GM19463 (cell line): ENCODE measurements around the gene OSBPL2.

Experiments
- ATAC-seq: cut with Tn5 transposase; IDR thresholded peaks from one replicate; pipeline ENCODE4 v1.9.1; 2021; ENCODE audit warnings: mild to moderate bottlenecking, moderate library complexity; ENCODE audit not compliant: unreplicated experiment

Gene OSBPL2

DNA sequence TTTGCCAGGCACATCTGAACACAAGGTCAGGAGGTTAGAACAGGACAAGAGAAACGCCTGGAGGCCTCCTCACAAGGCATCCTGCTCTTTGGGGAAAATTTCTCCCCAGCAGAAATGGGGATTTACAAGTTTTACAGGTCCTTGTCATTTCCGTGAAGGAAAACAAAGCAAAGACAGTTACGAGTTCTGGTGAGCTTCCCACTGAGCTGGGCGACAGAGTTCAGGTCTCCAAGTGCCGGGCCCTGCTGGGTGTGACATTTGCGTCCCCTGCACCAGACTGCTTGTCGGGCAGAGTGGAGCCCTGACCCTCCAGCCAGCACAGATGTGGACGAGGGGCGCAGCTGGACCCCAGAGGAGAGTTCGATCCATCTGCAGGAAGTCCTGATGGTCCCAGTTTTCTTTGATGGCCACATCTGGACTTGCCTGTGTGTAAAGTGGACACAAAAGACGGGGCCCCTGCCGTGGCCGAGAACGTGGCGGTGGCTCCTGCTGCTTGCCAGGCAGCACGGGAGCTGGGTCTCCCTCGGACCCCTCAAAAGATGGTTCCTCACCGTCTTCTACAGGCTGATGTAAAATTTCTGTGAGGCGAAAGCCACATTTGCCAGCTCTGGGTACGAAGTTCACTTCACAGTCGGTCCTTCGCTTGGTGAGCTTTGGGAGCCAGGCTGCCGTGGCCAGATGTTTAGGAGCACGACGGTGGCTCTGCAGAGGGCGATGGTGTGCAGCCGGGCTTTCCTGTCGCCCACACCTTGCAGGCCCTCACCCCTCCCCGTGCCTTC lies 59.3 kb downstream of the OSBPL2 start:
- no peak for ATAC-seq

DNA sequence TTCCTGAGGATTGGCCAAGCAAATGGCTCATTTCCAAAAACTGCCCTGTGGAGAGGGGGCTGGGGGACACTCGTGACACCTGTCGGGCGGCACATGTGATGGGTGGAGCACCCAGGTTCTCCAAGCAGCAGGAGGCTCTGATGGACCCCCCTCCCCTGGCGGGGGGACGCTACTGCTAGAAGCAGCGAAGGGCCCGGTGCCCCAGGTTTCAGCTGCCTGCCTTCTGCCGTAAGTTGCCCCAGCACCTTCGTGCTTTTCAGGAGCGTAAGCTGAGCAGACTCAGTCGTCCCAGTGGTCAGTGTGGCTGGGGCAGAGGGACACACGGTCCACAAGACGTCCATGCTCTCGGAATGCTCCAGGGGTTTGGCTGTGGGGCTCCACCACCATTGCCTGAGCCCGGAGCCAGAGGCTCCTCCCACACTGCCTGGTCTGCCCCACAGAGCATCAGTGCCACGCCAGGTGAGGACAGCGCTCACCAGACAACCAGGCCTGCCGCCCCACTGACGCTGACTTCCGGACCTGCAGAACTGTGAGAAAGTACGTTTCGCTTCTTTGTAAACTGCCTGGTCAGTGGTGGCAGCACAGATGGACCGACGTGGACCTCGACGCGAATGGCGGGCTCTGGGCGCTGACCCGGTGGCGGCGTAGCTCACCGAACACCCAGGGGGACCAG lies 60.4 kb downstream of the OSBPL2 start:
- no peak for ATAC-seq

DNA sequence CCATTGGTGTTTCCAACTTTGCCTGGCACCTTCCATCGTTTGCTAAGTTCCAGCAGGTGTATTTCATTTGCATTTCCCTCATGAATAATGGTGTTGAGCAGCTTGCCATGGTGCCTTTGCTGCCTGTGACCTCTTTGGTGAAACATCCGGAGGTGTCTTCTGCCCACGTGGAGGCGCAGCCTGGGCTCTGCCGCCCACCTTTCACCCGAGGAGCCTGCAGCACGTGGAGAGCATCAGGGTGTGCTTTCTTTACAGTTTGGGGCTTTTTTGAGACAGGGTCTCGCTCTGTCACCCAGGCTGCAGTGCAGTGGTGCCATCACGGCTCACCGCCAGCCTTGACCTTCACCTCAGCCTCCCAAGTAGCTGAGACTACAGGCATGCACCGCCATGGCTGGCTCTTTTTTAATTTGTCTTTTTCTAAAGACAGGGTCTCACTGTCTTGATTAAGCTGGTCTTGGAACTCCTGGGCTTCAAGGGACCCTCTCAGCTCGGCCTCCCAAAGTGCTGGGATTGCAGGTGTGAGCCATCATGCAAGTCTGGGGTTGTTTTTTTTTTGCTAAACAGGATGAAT lies 61.4 kb downstream of the OSBPL2 start:
- ATAC-seq = no peak

DNA sequence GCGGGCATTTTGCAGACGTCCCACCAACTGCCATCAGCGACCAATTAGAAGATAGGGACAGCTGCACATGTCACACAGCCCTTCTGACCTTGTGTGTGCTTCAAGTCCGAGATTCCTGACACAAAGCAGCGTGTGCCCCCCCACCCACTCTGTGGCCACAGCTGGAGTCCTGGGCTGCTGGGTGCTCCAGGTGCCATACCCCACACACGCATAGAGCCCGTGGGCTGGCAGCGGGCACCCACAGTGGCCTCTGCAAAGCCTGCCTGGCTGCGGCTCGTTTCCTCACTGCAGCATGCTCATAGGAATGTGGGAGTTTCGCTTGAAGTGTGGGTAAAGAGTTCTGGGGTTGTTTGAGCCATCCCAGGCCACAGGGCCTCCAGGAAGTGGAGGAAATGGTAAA lies 62.0 kb downstream of the OSBPL2 start:
- no peak for ATAC-seq

DNA sequence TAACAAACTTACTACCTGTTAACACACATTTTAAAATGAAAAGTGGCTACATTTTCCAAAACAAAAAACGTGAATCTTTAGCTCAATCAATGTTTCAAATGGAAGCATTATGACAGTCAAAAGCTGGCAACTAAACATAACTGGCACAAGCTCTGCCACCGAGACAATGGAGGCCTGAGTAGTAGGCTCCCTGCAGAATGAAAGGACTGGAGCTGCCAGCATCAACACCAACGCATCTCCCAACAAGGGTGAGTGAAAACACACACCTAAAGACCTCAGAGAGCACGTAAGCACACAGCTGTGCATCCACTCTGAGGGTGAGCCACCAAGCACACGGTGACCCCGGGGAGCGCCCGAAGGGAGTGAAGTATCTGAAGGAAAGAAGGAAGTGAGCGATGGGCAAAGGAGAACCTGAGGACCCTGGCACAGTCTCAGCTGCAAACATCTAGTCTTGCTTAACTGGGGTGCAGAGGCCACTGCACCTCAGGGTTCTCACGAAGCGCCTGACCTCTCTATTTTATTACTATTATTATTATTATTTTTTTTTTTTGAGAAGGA lies 62.9 kb downstream of the OSBPL2 start:
- ATAC-seq = no peak

DNA sequence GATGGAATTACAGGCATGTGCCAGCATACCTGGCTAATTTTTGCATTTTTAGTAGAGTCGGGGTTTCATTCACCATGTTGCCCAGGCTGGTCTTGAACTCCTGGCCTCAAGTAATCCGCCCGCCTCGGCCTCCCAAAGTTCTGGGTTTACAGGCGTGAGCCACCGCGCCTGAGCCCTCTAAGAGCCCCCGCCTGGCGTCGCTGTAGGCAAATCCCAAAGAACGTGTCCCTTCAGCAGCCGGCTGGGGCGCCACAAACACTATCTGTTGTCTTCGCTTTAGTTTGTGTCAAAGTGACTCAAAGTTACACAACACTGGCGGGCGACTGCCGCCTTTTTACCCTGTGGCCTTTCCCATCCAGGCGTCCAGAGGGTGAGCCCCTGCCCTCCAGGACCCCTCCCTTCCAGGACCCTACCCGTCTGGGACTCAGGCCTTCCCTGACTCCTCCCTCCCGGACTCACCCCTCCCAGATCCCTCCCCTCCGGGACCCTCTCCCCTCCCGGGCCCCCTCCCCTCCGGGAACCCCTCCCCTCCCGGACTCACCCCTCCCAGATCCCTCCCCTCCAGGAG lies 63.5 kb downstream of the OSBPL2 start:
- ATAC-seq = peak; percentile 34

DNA sequence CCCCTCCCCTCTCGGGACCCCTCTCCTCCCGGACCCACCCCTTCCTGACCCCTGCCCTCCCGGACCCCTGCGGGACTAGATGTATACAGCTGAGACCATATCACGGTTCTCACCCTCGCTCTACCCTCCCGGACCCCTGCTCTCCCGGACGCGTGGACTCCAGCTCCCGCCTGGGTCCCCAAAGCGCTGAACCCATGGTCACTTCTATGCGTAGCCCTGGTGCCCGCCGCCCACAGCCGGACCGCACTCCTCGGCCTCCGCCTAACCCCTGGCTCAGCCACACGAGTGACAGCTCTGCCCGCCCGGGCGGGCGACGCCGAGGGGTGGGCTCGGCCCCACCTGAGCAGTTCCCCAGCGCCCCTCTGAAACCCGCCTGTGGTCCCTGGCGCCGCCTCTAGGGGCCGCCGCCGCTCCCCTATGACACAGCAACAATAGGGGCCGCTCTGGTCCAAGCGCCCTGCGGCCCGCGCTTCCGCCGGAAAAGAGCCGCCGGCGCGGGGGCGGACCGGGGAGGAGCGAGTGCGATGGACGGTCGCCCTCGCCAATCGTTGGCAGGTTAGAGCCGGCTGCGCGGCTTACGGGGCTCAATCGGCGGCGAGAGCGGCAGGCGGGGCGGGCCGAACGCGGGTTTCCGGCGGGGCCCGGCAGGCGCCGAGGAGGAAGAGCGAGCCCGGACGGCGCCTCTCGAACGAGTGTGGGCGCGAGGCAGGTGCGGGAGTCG lies 64.2 kb downstream of the OSBPL2 start, which contains the start of gene ADRM1:
ADRM1 (plus strand) TSS at position 657 of the 721 bp plus-strand sequence. CDS start 572 bp downstream, outside the sequence.
- ATAC-seq = peak; percentile 90

DNA sequence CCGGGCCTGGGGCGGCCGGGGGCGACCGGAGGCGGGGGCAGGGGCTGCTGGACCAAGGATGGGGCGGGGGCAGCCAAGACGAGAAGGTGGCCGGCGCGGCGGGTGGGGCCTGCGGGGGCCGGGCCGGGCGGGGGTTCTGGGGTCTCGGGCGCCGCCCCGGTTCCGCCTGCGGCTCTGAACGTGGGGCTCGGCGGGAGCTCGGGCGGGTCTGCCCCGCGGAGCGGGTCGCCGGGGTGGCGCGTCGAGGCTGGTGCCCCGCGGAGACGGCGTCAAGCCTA lies 64.7 kb downstream of the OSBPL2 start:
- no peak for ATAC-seq

DNA sequence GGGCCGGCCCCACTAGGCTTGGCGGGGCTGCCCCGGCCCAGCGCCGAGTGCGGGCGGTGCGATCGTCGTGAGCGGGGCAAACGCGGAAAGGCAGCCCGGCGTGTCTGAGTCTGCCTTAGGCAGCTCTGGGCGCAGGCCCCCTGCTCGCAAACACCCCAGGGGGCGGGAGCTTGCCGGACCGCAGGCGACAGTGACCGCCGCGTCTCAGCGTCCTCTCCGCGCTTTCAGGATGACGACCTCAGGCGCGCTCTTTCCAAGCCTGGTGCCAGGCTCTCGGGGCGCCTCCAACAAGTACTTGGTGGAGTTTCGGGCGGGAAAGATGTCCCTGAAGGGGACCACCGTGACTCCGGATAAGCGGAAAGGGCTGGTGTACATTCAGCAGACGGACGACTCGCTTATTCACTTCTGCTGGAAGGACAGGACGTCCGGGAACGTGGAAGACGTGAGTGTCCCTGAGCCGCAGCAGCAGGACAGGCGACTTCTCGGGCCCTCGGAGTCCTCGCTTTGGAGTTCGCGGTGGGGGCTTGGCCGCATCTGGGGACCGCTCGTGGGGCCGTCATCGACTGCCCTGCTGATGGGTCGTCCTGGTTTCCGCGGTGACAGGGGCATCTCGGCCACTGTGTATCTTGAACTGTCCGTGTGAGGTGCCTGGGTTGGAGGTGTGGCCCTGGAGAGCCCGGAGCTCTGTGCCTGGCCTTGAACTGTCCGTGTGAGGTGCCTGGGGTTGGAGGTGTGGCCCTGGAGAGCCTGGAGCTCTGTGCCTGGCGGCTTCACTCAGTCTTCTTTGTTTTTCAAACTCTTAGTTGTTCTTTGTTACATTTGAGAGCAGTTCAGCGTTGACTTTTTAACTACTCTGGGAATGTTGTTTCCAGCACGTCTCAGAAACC lies 65.3 kb downstream of the OSBPL2 start:
- no peak for ATAC-seq

DNA sequence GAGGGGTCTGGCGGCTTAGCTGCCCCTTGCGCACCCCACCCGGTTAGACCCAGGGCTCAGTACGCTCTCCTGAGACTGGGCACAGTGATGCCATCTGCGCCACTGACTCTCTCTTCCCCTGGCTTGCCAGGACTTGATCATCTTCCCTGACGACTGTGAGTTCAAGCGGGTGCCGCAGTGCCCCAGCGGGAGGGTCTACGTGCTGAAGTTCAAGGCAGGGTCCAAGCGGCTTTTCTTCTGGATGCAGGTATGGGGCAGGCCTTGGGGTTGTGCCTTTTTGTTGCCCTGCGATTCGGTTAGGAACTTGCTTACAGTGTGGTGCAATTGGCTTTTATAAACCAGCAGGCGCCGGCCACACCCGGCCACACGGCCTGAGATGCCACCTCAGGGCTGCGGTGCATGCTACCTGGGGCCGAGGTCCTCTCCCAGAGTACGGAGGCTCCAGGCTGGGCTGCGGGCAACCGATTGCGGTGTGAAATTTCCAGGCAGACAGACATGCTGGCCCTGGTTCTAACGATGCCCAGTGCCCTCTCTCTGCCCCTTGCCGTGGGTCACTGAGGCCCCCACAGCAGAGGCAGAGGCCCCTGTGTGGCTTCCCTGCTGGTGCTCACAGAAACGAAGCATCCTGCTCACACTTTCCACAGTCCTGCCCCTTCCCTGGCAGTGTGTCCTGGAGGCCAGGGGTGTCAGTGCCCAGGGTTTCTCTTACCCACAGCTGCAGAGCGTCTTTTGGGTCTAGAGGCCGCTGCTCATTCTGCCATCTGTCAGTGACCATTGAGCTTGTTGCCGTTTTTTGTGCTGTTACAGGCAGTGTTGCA lies 66.2 kb downstream of the OSBPL2 start:
- ATAC-seq = no peak

DNA sequence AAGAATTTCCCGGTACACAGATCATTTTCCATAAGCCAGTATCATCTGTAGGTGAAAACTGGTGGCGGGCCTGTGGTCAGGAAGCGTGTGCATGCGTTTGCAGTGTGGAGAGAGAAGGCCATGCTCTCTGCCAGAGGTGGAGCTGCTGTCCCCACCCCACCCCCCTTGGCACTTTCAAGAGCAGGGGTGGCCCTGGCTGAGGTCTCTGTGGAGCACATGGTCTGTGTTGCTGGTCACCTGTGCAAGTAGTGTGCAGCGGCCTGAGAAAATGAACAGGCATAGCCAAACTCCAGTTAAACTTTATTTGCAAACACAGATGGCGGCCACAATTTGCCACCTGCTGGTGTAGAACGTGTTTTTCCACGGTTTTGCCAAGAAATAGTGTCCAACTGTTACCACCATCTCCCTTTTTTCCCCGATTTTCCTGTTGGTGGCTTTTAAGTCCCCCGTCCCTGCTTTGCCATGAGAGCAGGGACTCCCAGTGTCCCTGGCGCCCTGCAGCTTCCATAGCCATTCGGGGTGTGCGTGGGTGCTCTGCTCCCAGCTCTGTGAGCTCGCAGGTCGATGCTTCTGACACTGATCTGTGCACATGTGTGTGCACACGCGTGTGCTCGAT lies 66.9 kb downstream of the OSBPL2 start:
- no peak for ATAC-seq

DNA sequence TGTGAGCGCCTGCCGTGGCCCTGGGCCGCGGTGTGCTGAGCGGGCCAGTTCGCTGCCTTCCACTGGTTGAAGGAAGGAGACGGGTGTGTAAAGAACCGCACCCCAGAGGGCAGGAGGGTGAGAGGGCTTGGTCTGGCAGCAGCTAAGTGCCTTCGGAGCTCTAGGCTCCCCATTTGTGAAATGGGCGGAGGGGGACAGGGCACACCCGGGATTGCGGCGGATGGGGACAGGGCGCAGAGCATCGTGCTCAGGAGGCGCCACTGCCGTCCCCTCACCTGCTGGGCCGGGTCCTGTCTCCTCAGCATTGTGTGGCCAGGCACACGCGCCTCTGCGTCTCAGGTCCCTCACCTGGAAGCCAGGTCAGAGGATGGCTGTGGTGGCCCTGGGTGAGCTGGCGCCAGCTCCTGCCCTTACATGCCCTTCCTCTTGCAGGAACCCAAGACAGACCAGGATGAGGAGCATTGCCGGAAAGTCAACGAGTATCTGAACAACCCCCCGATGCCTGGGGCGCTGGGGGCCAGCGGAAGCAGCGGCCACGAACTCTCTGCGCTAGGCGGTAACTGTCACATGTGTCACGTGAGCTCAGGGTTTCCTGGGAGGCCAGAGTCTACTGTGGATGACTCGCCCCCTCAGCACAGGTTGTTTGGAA lies 67.6 kb downstream of the OSBPL2 start:
- ATAC-seq = no peak

DNA sequence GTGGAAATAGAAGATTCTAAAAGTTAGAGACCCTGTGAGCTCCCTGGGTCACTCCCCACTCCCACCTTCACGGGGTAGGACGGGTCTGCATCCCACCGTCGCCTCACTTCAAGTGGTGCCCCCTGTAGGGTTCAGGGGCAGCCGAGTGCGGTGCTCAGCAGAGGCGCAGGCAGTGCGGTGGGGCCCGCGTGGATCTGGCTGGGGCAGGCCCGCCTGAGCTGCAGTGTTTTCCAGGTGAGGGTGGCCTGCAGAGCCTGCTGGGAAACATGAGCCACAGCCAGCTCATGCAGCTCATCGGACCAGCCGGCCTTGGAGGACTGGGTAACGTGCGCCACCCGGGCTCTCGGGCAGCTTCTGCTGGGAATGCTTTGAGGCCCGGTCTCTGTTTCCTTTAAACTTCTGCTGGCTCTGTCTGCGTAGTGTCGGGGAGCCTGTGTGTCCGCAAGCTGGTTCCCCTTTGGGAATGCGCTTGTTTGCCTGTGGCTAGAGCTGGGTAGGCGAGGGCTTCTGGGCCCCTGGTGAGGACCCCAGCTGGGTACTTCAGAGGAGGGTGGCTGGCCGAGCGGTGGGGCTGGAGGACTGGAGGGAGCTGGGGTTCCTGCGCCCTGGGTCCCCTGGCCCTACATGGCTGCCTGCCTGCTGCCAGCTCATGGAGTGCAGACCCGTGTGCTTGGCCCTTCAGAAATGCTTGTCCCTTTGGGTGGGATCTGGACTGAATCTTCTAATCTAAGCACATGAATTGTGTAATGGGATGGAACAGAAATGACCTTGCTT lies 68.3 kb downstream of the OSBPL2 start:
- ATAC-seq = no peak

DNA sequence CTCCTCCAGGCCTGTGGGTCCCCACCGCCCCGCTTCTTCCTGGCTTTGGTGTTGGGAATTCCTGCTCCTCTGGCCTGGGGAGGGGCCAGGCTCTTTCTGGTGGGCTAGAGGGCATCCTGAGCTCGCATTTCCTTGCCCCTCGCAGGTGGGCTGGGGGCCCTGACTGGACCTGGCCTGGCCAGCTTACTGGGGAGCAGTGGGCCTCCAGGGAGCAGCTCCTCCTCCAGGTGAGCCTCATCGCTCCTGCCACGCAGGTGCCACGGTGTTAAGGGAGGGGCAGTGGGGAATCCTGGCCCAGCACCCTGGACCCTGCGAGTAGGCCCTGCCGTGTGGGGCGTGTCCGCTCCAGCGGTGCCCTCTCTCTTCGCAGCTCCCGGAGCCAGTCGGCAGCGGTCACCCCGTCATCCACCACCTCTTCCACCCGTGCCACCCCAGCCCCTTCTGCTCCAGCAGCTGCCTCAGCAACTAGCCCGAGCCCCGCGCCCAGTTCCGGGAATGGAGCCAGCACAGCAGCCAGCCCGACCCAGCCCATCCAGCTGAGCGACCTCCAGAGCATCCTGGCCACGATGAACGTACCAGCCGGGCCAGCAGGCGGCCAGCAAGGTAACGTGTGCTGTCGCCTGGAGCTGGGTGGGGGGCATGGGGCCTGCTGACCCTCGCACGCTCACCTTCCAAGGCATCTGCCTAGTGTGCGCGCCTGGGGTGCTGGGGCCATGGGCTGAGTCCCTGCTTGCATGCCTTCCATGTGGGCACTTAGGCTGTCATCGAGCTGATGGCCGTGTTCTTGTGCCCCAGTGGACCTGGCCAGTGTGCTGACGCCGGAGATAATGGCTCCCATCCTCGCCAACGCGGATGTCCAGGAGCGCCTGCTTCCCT lies 69.1 kb downstream of the OSBPL2 start:
- ATAC-seq = no peak

DNA sequence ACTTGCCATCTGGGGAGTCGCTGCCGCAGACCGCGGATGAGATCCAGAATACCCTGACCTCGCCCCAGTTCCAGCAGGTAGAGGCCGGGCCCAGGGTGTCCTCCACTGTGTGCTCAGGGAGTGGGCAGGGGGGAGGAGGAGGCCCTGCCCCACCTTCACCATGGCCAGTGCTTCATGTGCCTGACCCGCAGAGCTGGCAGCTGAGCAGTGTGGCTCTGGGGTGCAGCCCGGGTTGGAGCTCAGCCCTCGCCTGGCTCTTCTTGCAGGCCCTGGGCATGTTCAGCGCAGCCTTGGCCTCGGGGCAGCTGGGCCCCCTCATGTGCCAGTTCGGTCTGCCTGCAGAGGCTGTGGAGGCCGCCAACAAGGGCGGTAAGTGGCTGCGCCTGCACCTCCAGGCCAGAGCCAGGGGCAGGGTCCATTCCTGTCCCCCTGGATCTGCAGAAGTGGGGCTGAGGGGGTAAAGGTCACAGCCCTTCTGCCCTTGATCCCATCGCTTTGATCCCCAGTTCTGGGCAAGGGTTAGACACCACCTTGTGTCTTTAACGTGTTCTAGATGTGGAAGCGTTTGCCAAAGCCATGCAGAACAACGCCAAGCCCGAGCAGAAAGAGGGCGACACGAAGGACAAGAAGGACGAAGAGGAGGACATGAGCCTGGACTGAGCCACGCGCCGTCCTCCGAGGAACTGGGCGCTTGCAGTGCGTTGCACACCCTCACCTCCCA lies 69.9 kb downstream of the OSBPL2 start:
- ATAC-seq = no peak
